K562 (cell line): ENCODE measurements around the gene ZC3H7B. TPM values are rescaled to one million over a fixed set of nuclear protein-coding genes. Genes with fewer than 3 reads are reported as not detected.
A peak's percentile ranks its signal among the peaks of the same experiment; 100 is the strongest.

Experiments used
- AFF1 ChIP-seq, 2 experiments: fragments of 450-650 bp; IDR thresholded peaks; 2 replicates each; pipeline ENCODE4 v1.6.1; 2018; ENCODE audit warnings: mild to moderate bottlenecking in 2 of 2, low read depth in 1 of 2; ENCODE audit not compliant: partially characterized antibody in 2 of 2
- CHD1 ChIP-seq: fragments of 200-600 bp; sonication (generic); IDR thresholded peaks from one replicate; pipeline ENCODE4 v1.6.1; 2012; ENCODE audit warnings: mild to moderate bottlenecking, moderate library complexity, low read length, inconsistent platforms
- MTF1 ChIP-seq: fragments of 250-450 bp; sonication (Bioruptor Pico); IDR thresholded peaks from 2 replicates; pipeline ENCODE4 v1.9.0; 2021; ENCODE audit warnings: moderate library complexity, mild to moderate bottlenecking, inconsistent platforms, borderline replicate concordance
- PATZ1 ChIP-seq: fragments of 250-450 bp; sonication (Bioruptor Pico); IDR thresholded peaks from 2 replicates; pipeline ENCODE4 v1.5.0; 2020; ENCODE audit warnings: mild to moderate bottlenecking, borderline replicate concordance
- PCBP1 ChIP-seq: fragments of 200-400 bp; formaldehyde crosslinking; IDR thresholded peaks from 2 replicates; pipeline ENCODE4 v1.6.1; 2018; ENCODE audit warnings: mild to moderate bottlenecking, low read depth, low read length; ENCODE audit not compliant: poor library complexity, severe bottlenecking
- RBFOX2 ChIP-seq: fragments of 200-400 bp; formaldehyde crosslinking; IDR thresholded peaks from 2 replicates; pipeline ENCODE4 v1.6.1; 2017; ENCODE audit warnings: low read depth, mild to moderate bottlenecking, low read length, moderate library complexity
- RFX5 ChIP-seq: IDR thresholded peaks from 2 replicates; pipeline ENCODE4 v1.6.1; 2011; ENCODE audit warnings: low read depth, mild to moderate bottlenecking, improper control_type of control experiment, low read length
- SIN3B ChIP-seq: fragments of 450-650 bp; IDR thresholded peaks from 2 replicates; pipeline ENCODE4 v1.6.1; 2017; ENCODE audit warnings: low read depth, mild to moderate bottlenecking, moderate library complexity
- SNIP1 ChIP-seq: fragments of 450-650 bp; IDR thresholded peaks from 2 replicates; pipeline ENCODE4 v1.7.1; 2017; ENCODE audit warnings: low read depth, mild to moderate bottlenecking
- TAF1 ChIP-seq: IDR thresholded peaks from 2 replicates; pipeline ENCODE4 v1.6.1; 2011; ENCODE audit warnings: mild to moderate bottlenecking, low read length, moderate library complexity; ENCODE audit not compliant: insufficient read depth, control insufficient read depth, severe bottlenecking; ENCODE audit errors: extremely low read depth
- TBL1XR1 ChIP-seq, 2 experiments: IDR thresholded peaks; 2 replicates each; pipeline ENCODE4 v1.6.1; 2012; ENCODE audit warnings: improper control_type of control experiment in 2 of 2, low read length in 2 of 2, mild to moderate bottlenecking in 1 of 2
- TFAM ChIP-seq: fragments of 250-450 bp; sonication (Bioruptor Pico); conservative IDR thresholded peaks from 2 replicates; pipeline ENCODE4 v1.5.0; 2021; ENCODE audit warnings: mild to moderate bottlenecking, moderate library complexity
- ZBTB2 ChIP-seq: fragments of 450-650 bp; IDR thresholded peaks from 2 replicates; pipeline ENCODE4 v1.6.1; 2016; ENCODE audit warnings: antibody characterized with exemption
- ZFX ChIP-seq: sonication (generic); formaldehyde crosslinking; IDR thresholded peaks from 2 replicates; pipeline ENCODE4 v1.8.0; 2022; ENCODE audit warnings: mild to moderate bottlenecking, missing genetic modification reagents, moderate library complexity
- polyA plus RNA-seq, 8 experiments: library from polyadenylated mRNA; depleted of rRNA in 4 of 8; stranded (reverse) in 5 of 8; unstranded in 3 of 8; fragments of >200 nt; fragmentation: Nextera tagmentation in 2 of 8; fragmentation: Illumina TruSeq in 1 of 8; extraction: Ambion mirVana in 2 of 8; extraction: Trizol in 1 of 8; gene quantifications; 2 replicates each; pipeline versions ENCODE4 v1.2.1 to v1.2.3, GENCODE V29; 2011 to 2014; ENCODE audit warnings: inconsistent platforms in 1 of 8, missing spikeins in 1 of 8
- total RNA-seq, 7 experiments: library from RNA; depleted of rRNA in 6 of 7; stranded (reverse); fragments of >200 nt in 6 of 7; fragmentation: Illumina TruSeq in 2 of 7; extraction: Trizol in 2 of 7; gene quantifications; 2 replicates each; pipeline versions ENCODE4 v1.2.1 to v1.2.3, GENCODE V29; 2011 to 2021; ENCODE audit warnings: low replicate concordance in 1 of 7
- TF ChIP-seq, protein P1 (sequence below), 2 experiments: IDR thresholded peaks; 2 replicates each; pipeline ENCODE4 v1.6.1; 2012; ENCODE audit warnings: improper control_type of control experiment in 2 of 2, low read depth in 2 of 2, low read length in 2 of 2, borderline replicate concordance in 1 of 2

Gene ZC3H7B
- total and polyA plus RNA-seq, 9 of the 15 experiments (the other 6 are each of a cell fraction or from before 2014, with no cell fraction given) = 0.07 to 49.8 (median 26.8) TPM

DNA sequence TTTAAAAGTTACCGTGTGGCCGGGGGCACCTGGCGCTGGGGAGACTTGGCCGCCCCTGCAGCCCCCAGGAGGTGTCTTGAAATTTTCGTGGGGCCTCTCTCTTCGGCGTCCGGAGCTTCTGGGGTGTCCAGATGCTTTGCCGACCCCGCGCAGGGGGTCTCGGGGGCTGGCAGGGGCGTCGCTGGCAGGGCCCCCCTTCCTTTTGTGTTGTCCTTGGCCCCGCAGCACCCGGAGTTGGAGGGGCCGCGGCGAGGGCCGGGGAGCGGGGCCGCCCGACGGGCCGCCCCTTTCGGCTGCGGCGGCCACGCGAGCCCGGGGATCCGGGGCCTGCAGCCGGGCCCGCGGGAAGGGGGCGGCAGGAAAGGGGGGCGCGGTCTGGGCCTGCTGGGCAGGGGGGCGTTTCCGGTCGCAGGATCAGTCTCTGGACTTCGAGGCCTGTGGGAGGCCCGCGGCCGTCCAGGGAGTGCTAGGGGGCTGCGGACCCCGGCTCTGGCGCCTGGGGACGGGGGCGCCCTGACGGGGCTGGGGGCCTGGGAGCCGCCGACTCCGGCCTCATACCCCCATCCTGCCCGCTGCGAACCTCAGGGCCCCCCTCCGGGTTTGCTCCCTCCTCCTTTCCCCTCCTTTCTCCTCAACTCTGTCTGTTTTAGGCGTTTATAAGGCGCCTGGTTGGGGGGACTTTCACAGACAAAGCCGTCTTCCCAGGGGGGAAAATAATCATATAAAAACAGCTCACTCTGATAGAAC is 869 bp downstream of the ZC3H7B start (continued):
- TF ChIP-seq ZBTB2 (no peak), TAF1 (peak; percentile 38), TBL1XR1 (IDR thresholded peaks at IDR 0.05; ENCODE audit: low read length in 2 of 2) (no peak), AFF1 (IDR thresholded peaks at IDR 0.05; ENCODE audit: low read depth in 1 of 2, partially characterized antibody in 2 of 2) (no peak), RFX5 (no peak), ZFX (CRISPR knock-in tag) (peak; percentile 91), TFAM (no peak), MTF1 (no peak), SNIP1 (no peak), SIN3B (no peak), PCBP1 (peak; percentile 14), PATZ1 (no peak), CHD1 (peak; percentile 100), RBFOX2 (peak; percentile 68)
- TF ChIP-seq, protein P1, sequence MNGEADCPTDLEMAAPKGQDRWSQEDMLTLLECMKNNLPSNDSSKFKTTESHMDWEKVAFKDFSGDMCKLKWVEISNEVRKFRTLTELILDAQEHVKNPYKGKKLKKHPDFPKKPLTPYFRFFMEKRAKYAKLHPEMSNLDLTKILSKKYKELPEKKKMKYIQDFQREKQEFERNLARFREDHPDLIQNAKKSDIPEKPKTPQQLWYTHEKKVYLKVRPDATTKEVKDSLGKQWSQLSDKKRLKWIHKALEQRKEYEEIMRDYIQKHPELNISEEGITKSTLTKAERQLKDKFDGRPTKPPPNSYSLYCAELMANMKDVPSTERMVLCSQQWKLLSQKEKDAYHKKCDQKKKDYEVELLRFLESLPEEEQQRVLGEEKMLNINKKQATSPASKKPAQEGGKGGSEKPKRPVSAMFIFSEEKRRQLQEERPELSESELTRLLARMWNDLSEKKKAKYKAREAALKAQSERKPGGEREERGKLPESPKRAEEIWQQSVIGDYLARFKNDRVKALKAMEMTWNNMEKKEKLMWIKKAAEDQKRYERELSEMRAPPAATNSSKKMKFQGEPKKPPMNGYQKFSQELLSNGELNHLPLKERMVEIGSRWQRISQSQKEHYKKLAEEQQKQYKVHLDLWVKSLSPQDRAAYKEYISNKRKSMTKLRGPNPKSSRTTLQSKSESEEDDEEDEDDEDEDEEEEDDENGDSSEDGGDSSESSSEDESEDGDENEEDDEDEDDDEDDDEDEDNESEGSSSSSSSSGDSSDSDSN (IDR thresholded peaks at IDR 0.05; ENCODE audit: borderline replicate concordance in 1 of 2, low read depth in 2 of 2, low read length in 2 of 2) = peak; percentile 99
